H1 (cell line): ENCODE measurements around the gene A4GALT. TPM values are rescaled to one million over a fixed set of nuclear protein-coding genes. Genes with fewer than 3 reads are reported as not detected.

Source experiments
- CTCF ChIA-PET: fragments of 300-600 bp; sonication (Branson Sonifier 250); formaldehyde crosslinking; loops from one replicate; lab custom pipeline; 2021; ENCODE audit not compliant: partially characterized antibody; lab: Charles Lee
- POLR2A ChIA-PET: fragments of 300-600 bp; sonication (Branson Sonifier 250); formaldehyde crosslinking; loops from one replicate; lab custom pipeline; 2021; ENCODE audit warnings: inconsistent platforms; ENCODE audit not compliant: partially characterized antibody; lab: Charles Lee
- DNase-seq, 2 experiments: peaks; one replicate each; pipeline versions ENCODE4 v3.0.0 to v3.0.0-alpha.2; 2010 to 2022; ENCODE audit warnings: low spot score in 2 of 2, low read depth in 1 of 2, mixed read lengths in 1 of 2
- FAIRE-seq: peaks from 2 replicates; lab custom pipeline; 2011; peaks lifted over from hg19 to GRCh38; lab: Jason Lieb, UNC
- H2AFZ ChIP-seq: 2 replicates; pipeline ENCODE4 v1.8.1; 2012; ENCODE audit warnings: low read length, inconsistent platforms
- H2AK5ac ChIP-seq: 2 replicates; pipeline ENCODE4 v1.6.1; 2013; ENCODE audit warnings: low read depth, low read length
- H2BK120ac ChIP-seq: replicated peaks from 2 replicates; pipeline ENCODE3; 2013; ENCODE audit warnings: low read depth, low read length, inconsistent platforms
- H2BK12ac ChIP-seq: 2 replicates; pipeline ENCODE4 v1.6.1; 2013; ENCODE audit warnings: low read depth, low read length
- H2BK15ac ChIP-seq: 2 replicates; pipeline ENCODE4 v1.6.1; 2013; ENCODE audit warnings: low read length
- H2BK20ac ChIP-seq: 2 replicates; pipeline ENCODE4 v1.6.1; 2013; ENCODE audit warnings: low read length
- H2BK5ac ChIP-seq: 2 replicates; pipeline ENCODE4 v1.6.1; 2013; ENCODE audit warnings: low read depth, low read length
- H3K14ac ChIP-seq: 2 replicates; pipeline ENCODE4 v1.6.1; 2013; ENCODE audit warnings: inconsistent platforms; ENCODE audit not compliant: insufficient read length
- H3K18ac ChIP-seq: 2 replicates; pipeline ENCODE4 v1.6.1; 2013; ENCODE audit warnings: low read length; ENCODE audit errors: extremely low read depth
- H3K23ac ChIP-seq: 2 replicates; pipeline ENCODE4 v1.6.1; 2013; ENCODE audit warnings: inconsistent platforms; ENCODE audit not compliant: insufficient read length
- H3K23me2 ChIP-seq: 2 replicates; pipeline ENCODE4 v1.6.1; 2013; ENCODE audit warnings: low read depth, low read length
- H3K27ac ChIP-seq: 2 replicates; pipeline ENCODE4 v1.6.1; 2011; ENCODE audit warnings: low read depth, low read length, inconsistent platforms
- H3K27me3 ChIP-seq, 4 experiments: replicated peaks in 1 of 4; 1 replicate in 1 of 4; 2 replicates in 3 of 4; pipeline versions ENCODE4 v1.6.1 to v1.8.1; 2011 to 2013; ENCODE audit warnings: low read length in 3 of 4, mild to moderate bottlenecking in 3 of 4, inconsistent platforms in 2 of 4, mixed read lengths in 2 of 4, moderate library complexity in 1 of 4; ENCODE audit not compliant: control insufficient read depth in 3 of 4, insufficient read depth in 3 of 4; ENCODE audit errors: extremely low read depth in 1 of 4
- H3K36me3 ChIP-seq, 4 experiments: 2 replicates each; pipeline versions ENCODE4 v1.6.1 to v1.8.1; 2011 to 2013; ENCODE audit warnings: mild to moderate bottlenecking in 4 of 4, low read length in 3 of 4, moderate library complexity in 2 of 4, control low read depth in 1 of 4, inconsistent platforms in 1 of 4; ENCODE audit not compliant: insufficient read depth in 4 of 4, control insufficient read depth in 2 of 4
- H3K4ac ChIP-seq: replicated peaks from 2 replicates; pipeline ENCODE3; 2013; ENCODE audit warnings: low read length, low read depth, mixed read lengths, inconsistent platforms; ENCODE audit not compliant: insufficient read length
- H3K4me1 ChIP-seq, 4 experiments: replicated peaks in 1 of 4; 1 replicate in 1 of 4; 2 replicates in 3 of 4; pipeline versions ENCODE4 v1.6.1 to v1.8.1; 2011 to 2013; ENCODE audit warnings: low read length in 3 of 4, inconsistent platforms in 2 of 4, mixed read lengths in 1 of 4; ENCODE audit not compliant: insufficient read depth in 4 of 4, control insufficient read depth in 3 of 4
- H3K4me2 ChIP-seq, 2 experiments: 2 replicates each; pipeline versions ENCODE4 v1.6.1 to v1.8.1; 2011 to 2013; ENCODE audit warnings: low read depth in 2 of 2, low read length in 2 of 2, control low read depth in 1 of 2, inconsistent platforms in 1 of 2, mild to moderate bottlenecking in 1 of 2; ENCODE audit not compliant: insufficient read depth in 1 of 2
- H3K4me3 ChIP-seq, 4 experiments: fragments of 200-600, 300-600 bp in 1 of 4; sonication (generic), shearing (Covaris generic), sonication (Bioruptor Twin) in 1 of 4; 2 replicates each; pipeline versions ENCODE4 v1.5.1 to v1.8.1; 2011 to 2016; ENCODE audit warnings: low read length in 4 of 4, low read depth in 3 of 4, control low read depth in 2 of 4, inconsistent platforms in 2 of 4, mild to moderate bottlenecking in 2 of 4, mixed read lengths in 1 of 4, moderate library complexity in 1 of 4; ENCODE audit not compliant: insufficient read depth in 2 of 4; ENCODE audit errors: extremely low read depth in 1 of 4
- H3K56ac ChIP-seq: replicated peaks from 2 replicates; pipeline ENCODE3; 2013; ENCODE audit warnings: low read depth, mild to moderate bottlenecking, mixed read lengths, low read length, inconsistent platforms; ENCODE audit not compliant: insufficient read length
- H3K79me1 ChIP-seq: 2 replicates; pipeline ENCODE4 v1.6.1; 2013; ENCODE audit warnings: low read depth, low read length, control low read depth
- H3K79me2 ChIP-seq, 2 experiments: 2 replicates each; pipeline versions ENCODE4 v1.6.1 to v1.8.1; 2012 to 2013; ENCODE audit warnings: low read length in 2 of 2, mild to moderate bottlenecking in 2 of 2, inconsistent platforms in 1 of 2; ENCODE audit not compliant: insufficient read depth in 2 of 2, control insufficient read depth in 1 of 2
- H3K9ac ChIP-seq, 4 experiments: replicated peaks in 1 of 4; 1 replicate in 1 of 4; 2 replicates in 3 of 4; pipeline versions ENCODE4 v1.6.1 to v1.8.1; 2011 to 2013; ENCODE audit warnings: low read depth in 3 of 4, low read length in 3 of 4, control low read depth in 2 of 4, mild to moderate bottlenecking in 2 of 4, moderate library complexity in 2 of 4, inconsistent platforms in 1 of 4; ENCODE audit errors: extremely low read depth in 1 of 4
- H3K9me3 ChIP-seq, 2 experiments: 2 replicates each; pipeline versions ENCODE4 v1.6.1 to v1.8.1; 2012 to 2013; ENCODE audit warnings: mild to moderate bottlenecking in 2 of 2, moderate library complexity in 2 of 2, control low read depth in 1 of 2, inconsistent platforms in 1 of 2, low read depth in 1 of 2, low read length in 1 of 2, mixed read lengths in 1 of 2; ENCODE audit not compliant: insufficient read depth in 2 of 2
- H4K20me1 ChIP-seq, 2 experiments: replicated peaks in 1 of 2; 2 replicates each; pipeline versions ENCODE3 to v1.8.1; 2011 to 2013; ENCODE audit warnings: inconsistent platforms in 2 of 2, low read length in 2 of 2, mild to moderate bottlenecking in 1 of 2; ENCODE audit not compliant: insufficient read depth in 2 of 2, control insufficient read depth in 1 of 2
- H4K5ac ChIP-seq: 2 replicates; pipeline ENCODE4 v1.6.1; 2013; ENCODE audit warnings: low read length, low read depth, mixed read lengths, inconsistent platforms; ENCODE audit not compliant: insufficient read length
- H4K8ac ChIP-seq: 2 replicates; pipeline ENCODE4 v1.8.0; 2013; ENCODE audit warnings: mild to moderate bottlenecking, moderate library complexity, low read length, inconsistent platforms; ENCODE audit not compliant: insufficient read depth; ENCODE audit errors: extremely low read depth
- H4K91ac ChIP-seq: replicated peaks from 2 replicates; pipeline ENCODE3; 2013; ENCODE audit warnings: low read length, mixed read lengths, inconsistent platforms; ENCODE audit not compliant: insufficient read length
- FOSL1 ChIP-seq: IDR thresholded peaks from 2 replicates; pipeline ENCODE4 v1.6.1; 2011; ENCODE audit warnings: mild to moderate bottlenecking, low read depth, low read length, moderate library complexity; ENCODE audit not compliant: insufficient read depth
- MAFK ChIP-seq: IDR thresholded peaks from 2 replicates; pipeline ENCODE4 v1.6.1; 2012; ENCODE audit warnings: low read depth, mild to moderate bottlenecking, improper control_type of control experiment, low read length
- POLR2A ChIP-seq, 2 experiments: IDR thresholded peaks; 1 replicate in 1 of 2; 2 replicates in 1 of 2; pipeline ENCODE4 v1.6.1; 2011; ENCODE audit warnings: low read depth in 2 of 2, low read length in 2 of 2, mild to moderate bottlenecking in 2 of 2; ENCODE audit errors: control extremely low read depth in 1 of 2
- RXRA ChIP-seq: IDR thresholded peaks from 2 replicates; pipeline ENCODE4 v1.6.1; 2011; ENCODE audit warnings: low read depth, mild to moderate bottlenecking, low read length, moderate library complexity; ENCODE audit not compliant: insufficient read depth
- SUZ12 ChIP-seq: fragments of 200-600 bp; sonication (generic); IDR thresholded peaks from 2 replicates; pipeline ENCODE4 v1.6.1; 2012; ENCODE audit warnings: mild to moderate bottlenecking, inconsistent platforms, low read length, moderate library complexity, mixed read lengths
- TAF1 ChIP-seq: IDR thresholded peaks from 2 replicates; pipeline ENCODE4 v1.6.1; 2011; ENCODE audit warnings: mild to moderate bottlenecking, low read depth, low read length
- WGBS, 2 experiments: shearing (Covaris generic) in 1 of 2; methylation state at CpG; one replicate each; pipeline versions ENCODE4 v1.1.6 to v1.1.7; 2013 to 2015; ENCODE audit warnings: low lambda C conversion rate in 2 of 2, mixed read lengths in 2 of 2, inconsistent platforms in 1 of 2, low coverage in 1 of 2, missing lambda C conversion rate in 1 of 2; ENCODE audit not compliant: insufficient replicate concordance in 2 of 2, insufficient coverage in 1 of 2, insufficient read length in 1 of 2; ENCODE audit errors: extremely low coverage in 1 of 2, missing lambda C conversion rate in 1 of 2; 5-methylcytosine and 5-hydroxymethylcytosine counted together
- polyA plus RNA-seq, 7 experiments: library from polyadenylated mRNA; depleted of rRNA in 3 of 7; stranded (reverse) in 5 of 7; unstranded in 2 of 7; fragments of >200 nt in 5 of 7; fragments of 200-250 nt in 2 of 7; gene quantifications; 1 replicate in 5 of 7; 2 replicates in 1 of 7; 4 replicates in 1 of 7; pipeline versions ENCODE4 v1.2.1 to v1.2.3, GENCODE V29; 2011 to 2013; ENCODE audit warnings: missing spikeins in 2 of 7, mixed read lengths in 2 of 7
- total RNA-seq: library from RNA; stranded (reverse); fragmentation: NEBNext Ultra II Directional; extraction: Animal tissue kit (Norgen Biotek cat#: 25700); gene quantifications from 2 replicates; pipeline ENCODE4 v1.2.1, GENCODE V29; 2021

The A4GALT gene
- total and polyA plus RNA-seq, 2 of the 8 experiments (the other 6 are each of a cell fraction or from before 2014, with no cell fraction given) = 7.2 to 13.8 TPM

DNA sequence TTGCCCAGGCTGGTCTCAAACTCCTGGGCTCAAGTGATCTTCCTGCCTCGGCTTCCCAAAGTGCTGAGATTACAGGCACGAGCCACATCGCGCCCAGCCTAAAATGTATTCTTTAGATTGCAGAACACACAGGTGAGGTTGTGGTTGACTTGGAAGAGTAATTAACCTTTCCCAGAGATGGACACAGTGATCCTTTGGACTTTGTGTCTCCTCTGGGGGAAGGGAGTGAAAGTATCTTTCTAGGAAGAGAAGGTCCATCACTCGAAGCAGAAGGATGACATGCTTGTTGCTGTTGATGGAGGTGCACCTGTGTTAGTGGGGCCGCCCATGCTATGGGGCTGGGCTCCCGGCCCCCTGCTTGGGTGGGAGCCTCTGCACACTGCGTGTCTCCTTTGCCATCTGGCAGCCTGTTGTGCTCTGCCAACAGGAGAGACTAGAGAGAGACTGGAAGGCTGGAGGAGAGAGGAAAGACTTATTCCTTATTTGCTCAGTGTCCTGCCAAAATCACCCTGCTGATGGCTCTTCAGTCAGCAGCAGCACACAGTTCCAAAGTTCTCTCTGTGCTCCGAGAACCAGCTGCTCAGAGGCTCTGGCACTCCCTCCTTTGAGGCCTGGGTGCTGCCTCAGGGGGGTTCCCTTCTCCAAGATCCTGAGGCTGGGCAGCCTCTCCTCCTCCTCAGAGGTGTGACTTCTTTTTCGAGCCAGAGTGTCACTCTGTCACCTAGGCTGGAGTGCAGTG lies 38.4 kb downstream of the A4GALT start:
- ChIA-PET POLR2A (interaction anchor here (1.5 kb wide), 1 partner anchor 67 kb away, joined by 7 read pairs; the partner anchor contains the start of gene POLDIP3), CTCF (interaction anchor here (0.7 to 1.8 kb wide), 6 partner anchors 9 to 37 kb away, joined by 3 to 5 read pairs (median 3); no protein-coding TSS in a partner anchor)
- no peak overlapping the region for H2BK15ac ChIP-seq
- H3K79me2 ChIP-seq = no peaks in the 10 kb centered on the region
- FAIRE-seq = no peak
- no peaks in the 10 kb centered on the region for H3K23me2 ChIP-seq
- H3K9ac ChIP-seq = no peak overlapping the region
- no peak overlapping the region for H2BK20ac ChIP-seq
- no peak overlapping the region for H2AFZ ChIP-seq
- H3K27me3 ChIP-seq = no peaks in the 10 kb centered on the region
- peaks cover 0 to 3% (median 1%) of the 10 kb centered on the region in 4 experiments; a peak in 2 of 7 replicates for H3K4me1 ChIP-seq
- H3K4me3 ChIP-seq = no peak overlapping the region
- H4K5ac ChIP-seq = no peak overlapping the region
- no peak overlapping the region for H3K14ac ChIP-seq
- peaks cover 0 to 3% of the 10 kb centered on the region in 2 experiments; a peak in 2 of 4 replicates for H3K9me3 ChIP-seq
- no peak overlapping the region for H4K91ac ChIP-seq
- no peaks in the 10 kb centered on the region for H3K79me1 ChIP-seq
- no peak for DNase-seq
- H2BK12ac ChIP-seq = no peak overlapping the region
- WGBS, 2 experiments = 80% methylated on average over 10 of the region's 10 CpGs; no CpG with 5 or more reads in 1 of the 2 experiments
- no peak overlapping the region for H3K27ac ChIP-seq
- H2AK5ac ChIP-seq = no peak overlapping the region
- no peak overlapping the region for H4K8ac ChIP-seq
- H3K18ac ChIP-seq = no peak overlapping the region
- no peaks in the 10 kb centered on the region for H4K20me1 ChIP-seq
- no peak overlapping the region for H2BK5ac ChIP-seq
- H3K23ac ChIP-seq = no peak overlapping the region
- H3K36me3 ChIP-seq = no peaks in the 10 kb centered on the region
- TF ChIP-seq RXRA (no peak), SUZ12 (no peak), FOSL1 (no peak), MAFK (no peak), TAF1 (no peak), POLR2A (IDR thresholded peaks at IDR 0.05; ENCODE audit: control extremely low read depth in 1 of 2, low read depth in 2 of 2, low read length in 2 of 2) (no peak)
- no peak overlapping the region for H2BK120ac ChIP-seq
- H3K4ac ChIP-seq = no peak overlapping the region
- no peak overlapping the region for H3K56ac ChIP-seq
- H3K4me2 ChIP-seq = no peak overlapping the region
